H9 (cell line): Measurements from ENCODE around the gene NUP88. TPM values are rescaled to one million over a fixed set of nuclear protein-coding genes. Genes with fewer than 3 reads are reported as not detected.

Experiments
- DNase-seq: peaks from one replicate; pipeline ENCODE4 v3.0.0-alpha.2; 2017
- H2AFZ ChIP-seq: one replicate; pipeline ENCODE4 v1.6.1; 2013; ENCODE audit warnings: mild to moderate bottlenecking, low read length, control low read depth, moderate library complexity
- H2AK5ac ChIP-seq: 2 replicates; pipeline ENCODE4 v1.6.1; 2013; ENCODE audit warnings: low read length, control low read depth, mixed read lengths; ENCODE audit not compliant: insufficient read length
- H2BK120ac ChIP-seq: one replicate; pipeline ENCODE4 v1.6.1; 2013; ENCODE audit warnings: low read depth, mild to moderate bottlenecking, low read length, control low read depth, inconsistent platforms; ENCODE audit not compliant: poor library complexity, severe bottlenecking
- H2BK12ac ChIP-seq: 2 replicates; pipeline ENCODE4 v1.6.1; 2013; ENCODE audit warnings: low read length, control low read depth, mixed read lengths, low read depth; ENCODE audit not compliant: insufficient read length
- H2BK15ac ChIP-seq: 2 replicates; pipeline ENCODE4 v1.6.1; 2013; ENCODE audit warnings: low read depth, low read length, control low read depth
- H2BK20ac ChIP-seq: one replicate; pipeline ENCODE4 v1.6.1; 2013; ENCODE audit warnings: low read depth, mild to moderate bottlenecking, low read length, control low read depth, inconsistent platforms; ENCODE audit not compliant: poor library complexity, severe bottlenecking
- H2BK5ac ChIP-seq: 2 replicates; pipeline ENCODE4 v1.6.1; 2013; ENCODE audit warnings: low read length, control low read depth, mixed read lengths; ENCODE audit not compliant: insufficient read length
- H3K14ac ChIP-seq: 2 replicates; pipeline ENCODE4 v1.6.1; 2013; ENCODE audit warnings: low read length, control low read depth; ENCODE audit not compliant: insufficient read depth
- H3K18ac ChIP-seq: 2 replicates; pipeline ENCODE4 v1.6.1; 2013; ENCODE audit warnings: low read depth, mild to moderate bottlenecking, mixed read lengths, low read length, control low read depth; ENCODE audit not compliant: insufficient read length
- H3K23ac ChIP-seq: 2 replicates; pipeline ENCODE4 v1.6.1; 2013; ENCODE audit warnings: low read length, control low read depth, mixed read lengths, low read depth; ENCODE audit not compliant: insufficient read length
- H3K23me2 ChIP-seq: 2 replicates; pipeline ENCODE4 v1.6.1; 2013; ENCODE audit warnings: low read depth, mild to moderate bottlenecking, mixed read lengths, low read length, control low read depth; ENCODE audit not compliant: insufficient read length, poor library complexity, severe bottlenecking
- H3K27ac ChIP-seq: 2 replicates; pipeline ENCODE4 v1.5.1; 2013; ENCODE audit warnings: low read length, control low read depth, mixed read lengths, low read depth; ENCODE audit not compliant: insufficient read length
- H3K27me3 ChIP-seq: 2 replicates; pipeline ENCODE4 v1.6.1; 2013; ENCODE audit warnings: low read length, control low read depth, inconsistent platforms; ENCODE audit not compliant: insufficient read depth
- H3K4ac ChIP-seq: 2 replicates; pipeline ENCODE4 v1.6.1; 2013; ENCODE audit warnings: low read depth, mild to moderate bottlenecking, control low read depth, inconsistent platforms, low read length, moderate library complexity
- H3K4me1 ChIP-seq: 2 replicates; pipeline ENCODE4 v1.6.1; 2013; ENCODE audit warnings: low read length, control low read depth, inconsistent platforms; ENCODE audit not compliant: insufficient read depth
- H3K4me2 ChIP-seq: 2 replicates; pipeline ENCODE4 v1.6.1; 2013; ENCODE audit warnings: low read length, control low read depth, mixed read lengths; ENCODE audit not compliant: insufficient read length, insufficient read depth
- H3K56ac ChIP-seq: 2 replicates; pipeline ENCODE4 v1.6.1; 2013; ENCODE audit warnings: low read depth, mild to moderate bottlenecking, mixed read lengths, low read length, control low read depth; ENCODE audit not compliant: insufficient read length
- H3K79me1 ChIP-seq: 2 replicates; pipeline ENCODE4 v1.6.1; 2013; ENCODE audit warnings: low read depth, mild to moderate bottlenecking, moderate library complexity, low read length, control low read depth, inconsistent platforms; ENCODE audit not compliant: insufficient read depth, poor library complexity, severe bottlenecking
- H3K79me2 ChIP-seq: 2 replicates; pipeline ENCODE4 v1.6.1; 2013; ENCODE audit warnings: low read length, control low read depth, inconsistent platforms; ENCODE audit not compliant: insufficient read depth
- H3K9ac ChIP-seq: 2 replicates; pipeline ENCODE4 v1.6.1; 2013; ENCODE audit warnings: low read length, control low read depth, mixed read lengths; ENCODE audit not compliant: insufficient read length; ENCODE audit errors: extremely low read depth
- H3K9me3 ChIP-seq: one replicate; pipeline ENCODE4 v1.6.1; 2013; ENCODE audit warnings: low read depth, low read length, inconsistent platforms; ENCODE audit not compliant: control insufficient read depth
- H3T11ph ChIP-seq: one replicate; pipeline ENCODE4 v1.6.1; 2013; ENCODE audit warnings: mild to moderate bottlenecking, low read length, control low read depth, inconsistent platforms
- H4K20me1 ChIP-seq: one replicate; pipeline ENCODE4 v1.6.1; 2013; ENCODE audit not compliant: control insufficient read depth, insufficient read length, insufficient read depth
- H4K5ac ChIP-seq: 2 replicates; pipeline ENCODE4 v1.6.1; 2013; ENCODE audit warnings: low read depth, mild to moderate bottlenecking, mixed read lengths, low read length, control low read depth; ENCODE audit not compliant: insufficient read length
- H4K8ac ChIP-seq: replicated peaks from 2 replicates; pipeline ENCODE4 v1.6.1; 2013; ENCODE audit warnings: low read length, control low read depth, mixed read lengths, low read depth; ENCODE audit not compliant: insufficient read length
- H4K91ac ChIP-seq: 2 replicates; pipeline ENCODE4 v1.6.1; 2013; ENCODE audit warnings: low read depth, mild to moderate bottlenecking, moderate library complexity, mixed read lengths, low read length, control low read depth; ENCODE audit not compliant: insufficient read length
- H3K27ac Mint-ChIP-seq, 3 experiments: 2 replicates in 2 of 3; 3 replicates in 1 of 3; pipeline ENCODE4 v1.8.0; 2020 to 2021; ENCODE audit warnings: mixed read lengths in 3 of 3, mild to moderate bottlenecking in 1 of 3, moderate library complexity in 1 of 3
- H3K27me3 Mint-ChIP-seq: 2 replicates; pipeline ENCODE4 v1.8.0; 2021; ENCODE audit warnings: low read depth, mild to moderate bottlenecking, moderate library complexity, mixed read lengths
- H3K36me3 Mint-ChIP-seq, 3 experiments: 2 replicates in 2 of 3; 3 replicates in 1 of 3; pipeline ENCODE4 v1.8.0; 2020 to 2021; ENCODE audit warnings: low read depth in 3 of 3, mixed read lengths in 3 of 3; ENCODE audit not compliant: insufficient read depth in 1 of 3
- H3K4me1 Mint-ChIP-seq, 2 experiments: 2 replicates each; pipeline ENCODE4 v1.8.0; 2020; ENCODE audit warnings: mixed read lengths in 2 of 2
- H3K4me3 Mint-ChIP-seq, 2 experiments: 2 replicates in 1 of 2; 3 replicates in 1 of 2; pipeline ENCODE4 v1.8.0; 2020 to 2021; ENCODE audit warnings: mild to moderate bottlenecking in 2 of 2, mixed read lengths in 2 of 2, moderate library complexity in 1 of 2
- H3K9me3 Mint-ChIP-seq, 2 experiments: 2 replicates in 1 of 2; 3 replicates in 1 of 2; pipeline ENCODE4 v1.8.0; 2020; ENCODE audit warnings: mild to moderate bottlenecking in 2 of 2, mixed read lengths in 2 of 2, moderate library complexity in 1 of 2
- CTCF ChIP-seq: fragments of 200-600 bp; sonication (generic); conservative IDR thresholded peaks from 3 replicates; pipeline ENCODE4 v1.8.0; 2021; ENCODE audit warnings: antibody characterized with exemption, mild to moderate bottlenecking
- WGBS: extraction: QIAGEN DNeasy Blood & Tissue Kit; methylation state at CpG from one replicate; pipeline ENCODE4 v1.1.7; 2013; ENCODE audit warnings: missing lambda C conversion rate, low lambda C conversion rate, mixed read lengths; ENCODE audit not compliant: insufficient read length; ENCODE audit errors: extremely low coverage; 5-methylcytosine and 5-hydroxymethylcytosine counted together
- total RNA-seq: library from RNA; stranded (reverse); gene quantifications from 2 replicates; pipeline ENCODE4 v1.2.1, GENCODE V29; 2021

NUP88 gene
- total RNA-seq, 1 experiment from 2014 or later, result 98.2 TPM

DNA sequence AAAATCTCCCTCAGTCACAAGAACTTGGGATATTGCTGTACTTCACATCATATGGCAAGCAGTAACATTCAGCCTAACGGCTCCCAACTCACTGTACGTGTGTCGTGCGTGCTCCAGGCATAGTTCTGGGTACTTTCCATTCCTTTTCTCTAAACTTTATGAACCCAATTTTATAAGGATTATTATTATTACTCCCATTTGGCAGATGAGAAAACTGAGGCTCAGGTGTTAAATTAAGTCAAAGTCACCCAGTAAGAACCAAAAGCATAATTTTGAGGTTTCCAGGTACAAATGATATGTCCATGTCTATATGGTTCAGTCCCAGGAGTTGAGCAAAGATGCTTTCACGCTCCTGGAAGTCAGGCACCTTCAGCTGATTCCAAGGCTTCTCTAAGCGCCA is 24.3 kb upstream of the NUP88 start:
- H2BK20ac ChIP-seq, result no peak overlapping the region
- no CpG with 5 or more reads among the region's 6 CpGs for WGBS
- H2AFZ ChIP-seq, result no peak overlapping the region
- no peaks in the 10 kb centered on the region for H3K79me1 ChIP-seq
- no peak for TF ChIP-seq CTCF
- H3K23ac ChIP-seq, result no peak overlapping the region
- H4K8ac ChIP-seq, result no peak overlapping the region
- Mint-ChIP-seq H3K27me3 (no peaks in the 10 kb centered on the region), H3K4me3 (no peak overlapping the region), H3K27ac (no peak overlapping the region), H3K9me3 (no peaks in the 10 kb centered on the region), H3K4me1 (peaks cover 7 to 11% of the 10 kb centered on the region in 2 experiments), H3K36me3 (peaks cover 35 to 64% (median 57%) of the 10 kb centered on the region in 3 experiments; a peak in 6 of 7 replicates)
- H3K4me1 ChIP-seq, result no peaks in the 10 kb centered on the region
- no peak overlapping the region for H4K91ac ChIP-seq
- H3K14ac ChIP-seq, result no peak overlapping the region
- H3T11ph ChIP-seq, result no peak overlapping the region
- no peak overlapping the region for H3K9ac ChIP-seq
- H2BK15ac ChIP-seq, result no peak overlapping the region
- no peak overlapping the region for H3K27ac ChIP-seq
- no peak overlapping the region for H3K4me2 ChIP-seq
- DNase-seq, result no peak
- H3K4ac ChIP-seq, result no peak overlapping the region
- H3K23me2 ChIP-seq, result no peaks in the 10 kb centered on the region
- no peak overlapping the region for H3K56ac ChIP-seq
- no peaks in the 10 kb centered on the region for H3K27me3 ChIP-seq
- H4K5ac ChIP-seq, result no peak overlapping the region
- H2AK5ac ChIP-seq, result no peak overlapping the region
- H3K79me2 ChIP-seq, result peaks cover 1% of the 10 kb centered on the region; the same call in 1 of the 2 replicates
- H4K20me1 ChIP-seq, result no peaks in the 10 kb centered on the region
- no peak overlapping the region for H2BK12ac ChIP-seq
- H2BK120ac ChIP-seq, result no peak overlapping the region
- no peak overlapping the region for H3K18ac ChIP-seq
- H3K9me3 ChIP-seq, result no peaks in the 10 kb centered on the region
- H2BK5ac ChIP-seq, result no peak overlapping the region
